K562 (cell line): ENCODE measurements around the gene ZNF335. TPM values are rescaled to one million over a fixed set of nuclear protein-coding genes. Genes with fewer than 3 reads are reported as not detected.

Experiments used
- FIP1L1 ChIP-seq: fragments of 200-400 bp; formaldehyde crosslinking; IDR thresholded peaks from 2 replicates; pipeline ENCODE4 v1.6.1; 2018; ENCODE audit warnings: mild to moderate bottlenecking, low read depth, low read length; ENCODE audit not compliant: poor library complexity, severe bottlenecking
- FOXA3 ChIP-seq, 2 experiments: fragments of 450-650 bp in 1 of 2; sonication (generic) in 1 of 2; formaldehyde crosslinking; IDR thresholded peaks in 1 of 2; conservative IDR thresholded peaks in 1 of 2; 2 replicates each; pipeline versions ENCODE4 v1.4.0 to v1.8.0; 2020 to 2022; ENCODE audit warnings: mild to moderate bottlenecking in 2 of 2, missing genetic modification reagents in 1 of 2
- FOXK1 ChIP-seq: sonication (generic); formaldehyde crosslinking; IDR thresholded peaks from 2 replicates; pipeline ENCODE4 v1.8.0; 2022; ENCODE audit warnings: missing genetic modification reagents, mild to moderate bottlenecking, borderline replicate concordance
- FOXM1 ChIP-seq, 2 experiments: fragments of 450-650 bp in 1 of 2; sonication (generic) in 1 of 2; formaldehyde crosslinking in 1 of 2; IDR thresholded peaks; 2 replicates each; pipeline versions ENCODE4 v1.6.1 to v1.9.0; 2017 to 2022; ENCODE audit warnings: low read depth in 2 of 2, mild to moderate bottlenecking in 2 of 2, missing genetic modification reagents in 1 of 2, moderate library complexity in 1 of 2
- FOXP1 ChIP-seq: sonication (generic); formaldehyde crosslinking; IDR thresholded peaks from 2 replicates; pipeline ENCODE4 v1.8.0; 2022; ENCODE audit warnings: mild to moderate bottlenecking, missing genetic modification reagents
- JUNB ChIP-seq: fragments of 450-650 bp; formaldehyde crosslinking; conservative IDR thresholded peaks from 2 replicates; pipeline ENCODE4 v1.4.0; 2020; ENCODE audit warnings: mild to moderate bottlenecking
- MTF1 ChIP-seq: fragments of 250-450 bp; sonication (Bioruptor Pico); IDR thresholded peaks from 2 replicates; pipeline ENCODE4 v1.9.0; 2021; ENCODE audit warnings: moderate library complexity, mild to moderate bottlenecking, inconsistent platforms, borderline replicate concordance
- NFXL1 ChIP-seq: fragments of 450-650 bp; formaldehyde crosslinking; IDR thresholded peaks from 2 replicates; pipeline ENCODE4 v1.4.0; 2021; ENCODE audit warnings: mild to moderate bottlenecking
- ZNF134 ChIP-seq: fragments of 250-450 bp; sonication (Bioruptor Pico); conservative IDR thresholded peaks from 2 replicates; pipeline ENCODE4 v1.4.0; 2020
- ZNF23 ChIP-seq: fragments of 250-450 bp; sonication (Bioruptor Pico); IDR thresholded peaks from 2 replicates; pipeline ENCODE4 v1.4.0; 2020; ENCODE audit warnings: mild to moderate bottlenecking
- ZNF695 ChIP-seq: fragments of 450-650 bp; formaldehyde crosslinking; IDR thresholded peaks from 2 replicates; pipeline ENCODE4 v1.4.0; 2020; ENCODE audit warnings: mild to moderate bottlenecking, moderate library complexity
- ZNF77 ChIP-seq: fragments of 250-450 bp; sonication (Bioruptor Pico); IDR thresholded peaks from 2 replicates; pipeline ENCODE4 v1.5.0; 2020
- polyA plus RNA-seq, 8 experiments: library from polyadenylated mRNA; depleted of rRNA in 4 of 8; stranded (reverse) in 5 of 8; unstranded in 3 of 8; fragments of >200 nt; fragmentation: Nextera tagmentation in 2 of 8; fragmentation: Illumina TruSeq in 1 of 8; extraction: Ambion mirVana in 2 of 8; extraction: Trizol in 1 of 8; gene quantifications; 2 replicates each; pipeline versions ENCODE4 v1.2.1 to v1.2.3, GENCODE V29; 2011 to 2014; ENCODE audit warnings: inconsistent platforms in 1 of 8, missing spikeins in 1 of 8
- total RNA-seq, 7 experiments: library from RNA; depleted of rRNA in 6 of 7; stranded (reverse); fragments of >200 nt in 6 of 7; fragmentation: Illumina TruSeq in 2 of 7; extraction: Trizol in 2 of 7; gene quantifications; 2 replicates each; pipeline versions ENCODE4 v1.2.1 to v1.2.3, GENCODE V29; 2011 to 2021; ENCODE audit warnings: low replicate concordance in 1 of 7
- TF ChIP-seq, protein P1 (sequence below): fragments of 250-450 bp; sonication (Bioruptor Pico); IDR thresholded peaks from 2 replicates; pipeline ENCODE4 v1.9.0; 2021; ENCODE audit warnings: mild to moderate bottlenecking, inconsistent platforms
- TF ChIP-seq, protein P2 (sequence below): fragments of 200-800 bp; sonication (Bioruptor generic); IDR thresholded peaks from 2 replicates; pipeline ENCODE4 v1.6.1; 2017; ENCODE audit warnings: missing genetic modification characterization, missing compliant biosample characterization
- TF ChIP-seq, protein P3 (sequence below): fragments of 450-650 bp; formaldehyde crosslinking; conservative IDR thresholded peaks from 2 replicates; pipeline ENCODE4 v1.4.0; 2022; ENCODE audit warnings: mild to moderate bottlenecking, missing genetic modification characterization
- TF ChIP-seq, protein P4 (sequence below): sonication (generic); formaldehyde crosslinking; IDR thresholded peaks from 2 replicates; pipeline ENCODE4 v1.8.1; 2023; ENCODE audit warnings: mild to moderate bottlenecking, missing genetic modification reagents
- TF ChIP-seq, protein P5 (sequence below): IDR thresholded peaks from 2 replicates; pipeline ENCODE4 v1.6.1; 2014; ENCODE audit warnings: antibody characterized with exemption

Gene ZNF335
- total and polyA plus RNA-seq, 9 of the 15 experiments (the other 6 are each of a cell fraction or from before 2014, with no cell fraction given) = 0.39 to 16.0 (median 7.6) TPM

DNA sequence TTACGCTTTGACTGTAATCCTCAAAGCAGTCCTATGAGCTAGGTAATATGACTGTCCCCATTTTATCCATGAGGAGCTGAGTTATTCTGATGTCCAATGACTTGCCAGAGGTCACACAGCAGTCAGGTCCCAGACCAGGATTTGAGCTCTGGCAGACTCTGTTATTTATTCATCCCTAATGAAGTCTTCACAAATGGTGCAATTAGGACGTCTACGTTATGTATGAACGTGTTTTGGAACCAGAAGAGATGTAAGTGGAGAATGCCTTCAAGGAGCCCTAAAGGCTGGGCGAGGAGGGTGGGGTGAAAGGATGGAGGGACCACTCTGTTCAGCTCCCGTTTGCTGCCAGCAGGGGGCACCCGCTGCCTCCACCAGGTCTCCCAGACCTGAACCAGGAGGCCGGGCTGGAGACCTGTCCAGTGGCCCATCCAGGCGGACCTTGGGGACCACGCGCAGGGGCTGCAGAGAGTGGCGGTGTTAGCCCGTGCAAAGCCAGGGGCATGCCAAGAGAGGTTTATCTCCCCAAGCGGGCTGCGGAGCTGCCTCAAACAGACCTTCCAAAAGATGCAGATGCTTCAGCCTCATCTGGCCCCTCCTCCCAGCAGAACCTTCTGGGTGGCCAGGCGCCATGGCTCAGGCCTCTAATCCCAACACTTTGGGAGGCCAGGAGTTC, 15.2 kb upstream of the ZNF335 start (continued):
- TF ChIP-seq, protein P1, sequence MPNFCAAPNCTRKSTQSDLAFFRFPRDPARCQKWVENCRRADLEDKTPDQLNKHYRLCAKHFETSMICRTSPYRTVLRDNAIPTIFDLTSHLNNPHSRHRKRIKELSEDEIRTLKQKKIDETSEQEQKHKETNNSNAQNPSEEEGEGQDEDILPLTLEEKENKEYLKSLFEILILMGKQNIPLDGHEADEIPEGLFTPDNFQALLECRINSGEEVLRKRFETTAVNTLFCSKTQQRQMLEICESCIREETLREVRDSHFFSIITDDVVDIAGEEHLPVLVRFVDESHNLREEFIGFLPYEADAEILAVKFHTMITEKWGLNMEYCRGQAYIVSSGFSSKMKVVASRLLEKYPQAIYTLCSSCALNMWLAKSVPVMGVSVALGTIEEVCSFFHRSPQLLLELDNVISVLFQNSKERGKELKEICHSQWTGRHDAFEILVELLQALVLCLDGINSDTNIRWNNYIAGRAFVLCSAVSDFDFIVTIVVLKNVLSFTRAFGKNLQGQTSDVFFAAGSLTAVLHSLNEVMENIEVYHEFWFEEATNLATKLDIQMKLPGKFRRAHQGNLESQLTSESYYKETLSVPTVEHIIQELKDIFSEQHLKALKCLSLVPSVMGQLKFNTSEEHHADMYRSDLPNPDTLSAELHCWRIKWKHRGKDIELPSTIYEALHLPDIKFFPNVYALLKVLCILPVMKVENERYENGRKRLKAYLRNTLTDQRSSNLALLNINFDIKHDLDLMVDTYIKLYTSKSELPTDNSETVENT (CRISPR knock-in tag) = no peak
- TF ChIP-seq, protein P2, sequence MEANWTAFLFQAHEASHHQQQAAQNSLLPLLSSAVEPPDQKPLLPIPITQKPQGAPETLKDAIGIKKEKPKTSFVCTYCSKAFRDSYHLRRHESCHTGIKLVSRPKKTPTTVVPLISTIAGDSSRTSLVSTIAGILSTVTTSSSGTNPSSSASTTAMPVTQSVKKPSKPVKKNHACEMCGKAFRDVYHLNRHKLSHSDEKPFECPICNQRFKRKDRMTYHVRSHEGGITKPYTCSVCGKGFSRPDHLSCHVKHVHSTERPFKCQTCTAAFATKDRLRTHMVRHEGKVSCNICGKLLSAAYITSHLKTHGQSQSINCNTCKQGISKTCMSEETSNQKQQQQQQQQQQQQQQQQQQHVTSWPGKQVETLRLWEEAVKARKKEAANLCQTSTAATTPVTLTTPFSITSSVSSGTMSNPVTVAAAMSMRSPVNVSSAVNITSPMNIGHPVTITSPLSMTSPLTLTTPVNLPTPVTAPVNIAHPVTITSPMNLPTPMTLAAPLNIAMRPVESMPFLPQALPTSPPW (CRISPR knock-in tag) = peak; percentile 55
- TF ChIP-seq FIP1L1 = no peak
- TF ChIP-seq FOXK1 (CRISPR knock-in tag) = no peak
- TF ChIP-seq NFXL1 (CRISPR knock-in tag) = no peak
- TF ChIP-seq FOXM1 (IDR thresholded peaks at IDR 0.05; ENCODE audit: low read depth) = no peak
- no peak for TF ChIP-seq FOXM1 (CRISPR knock-in tag; IDR thresholded peaks at IDR 0.05; ENCODE audit: low read depth)
- TF ChIP-seq FOXP1 (CRISPR knock-in tag) = no peak
- TF ChIP-seq ZNF695 (CRISPR knock-in tag) = no peak
- no peak for TF ChIP-seq ZNF23 (CRISPR knock-in tag)
- no peak for TF ChIP-seq FOXA3 (CRISPR knock-in tag; conservative IDR thresholded peaks at IDR 0.05 in 1 of 2, IDR thresholded peaks at IDR 0.05 in 1 of 2)
- TF ChIP-seq, protein P3, sequence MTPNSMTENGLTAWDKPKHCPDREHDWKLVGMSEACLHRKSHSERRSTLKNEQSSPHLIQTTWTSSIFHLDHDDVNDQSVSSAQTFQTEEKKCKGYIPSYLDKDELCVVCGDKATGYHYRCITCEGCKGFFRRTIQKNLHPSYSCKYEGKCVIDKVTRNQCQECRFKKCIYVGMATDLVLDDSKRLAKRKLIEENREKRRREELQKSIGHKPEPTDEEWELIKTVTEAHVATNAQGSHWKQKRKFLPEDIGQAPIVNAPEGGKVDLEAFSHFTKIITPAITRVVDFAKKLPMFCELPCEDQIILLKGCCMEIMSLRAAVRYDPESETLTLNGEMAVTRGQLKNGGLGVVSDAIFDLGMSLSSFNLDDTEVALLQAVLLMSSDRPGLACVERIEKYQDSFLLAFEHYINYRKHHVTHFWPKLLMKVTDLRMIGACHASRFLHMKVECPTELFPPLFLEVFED (CRISPR knock-in tag) = no peak
- TF ChIP-seq, protein P4, sequence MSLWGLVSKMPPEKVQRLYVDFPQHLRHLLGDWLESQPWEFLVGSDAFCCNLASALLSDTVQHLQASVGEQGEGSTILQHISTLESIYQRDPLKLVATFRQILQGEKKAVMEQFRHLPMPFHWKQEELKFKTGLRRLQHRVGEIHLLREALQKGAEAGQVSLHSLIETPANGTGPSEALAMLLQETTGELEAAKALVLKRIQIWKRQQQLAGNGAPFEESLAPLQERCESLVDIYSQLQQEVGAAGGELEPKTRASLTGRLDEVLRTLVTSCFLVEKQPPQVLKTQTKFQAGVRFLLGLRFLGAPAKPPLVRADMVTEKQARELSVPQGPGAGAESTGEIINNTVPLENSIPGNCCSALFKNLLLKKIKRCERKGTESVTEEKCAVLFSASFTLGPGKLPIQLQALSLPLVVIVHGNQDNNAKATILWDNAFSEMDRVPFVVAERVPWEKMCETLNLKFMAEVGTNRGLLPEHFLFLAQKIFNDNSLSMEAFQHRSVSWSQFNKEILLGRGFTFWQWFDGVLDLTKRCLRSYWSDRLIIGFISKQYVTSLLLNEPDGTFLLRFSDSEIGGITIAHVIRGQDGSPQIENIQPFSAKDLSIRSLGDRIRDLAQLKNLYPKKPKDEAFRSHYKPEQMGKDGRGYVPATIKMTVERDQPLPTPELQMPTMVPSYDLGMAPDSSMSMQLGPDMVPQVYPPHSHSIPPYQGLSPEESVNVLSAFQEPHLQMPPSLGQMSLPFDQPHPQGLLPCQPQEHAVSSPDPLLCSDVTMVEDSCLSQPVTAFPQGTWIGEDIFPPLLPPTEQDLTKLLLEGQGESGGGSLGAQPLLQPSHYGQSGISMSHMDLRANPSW (CRISPR knock-in tag) = 0 out of 2 replicates have a peak, but pooled peaks have one; percentile 51
- TF ChIP-seq, protein P5, sequence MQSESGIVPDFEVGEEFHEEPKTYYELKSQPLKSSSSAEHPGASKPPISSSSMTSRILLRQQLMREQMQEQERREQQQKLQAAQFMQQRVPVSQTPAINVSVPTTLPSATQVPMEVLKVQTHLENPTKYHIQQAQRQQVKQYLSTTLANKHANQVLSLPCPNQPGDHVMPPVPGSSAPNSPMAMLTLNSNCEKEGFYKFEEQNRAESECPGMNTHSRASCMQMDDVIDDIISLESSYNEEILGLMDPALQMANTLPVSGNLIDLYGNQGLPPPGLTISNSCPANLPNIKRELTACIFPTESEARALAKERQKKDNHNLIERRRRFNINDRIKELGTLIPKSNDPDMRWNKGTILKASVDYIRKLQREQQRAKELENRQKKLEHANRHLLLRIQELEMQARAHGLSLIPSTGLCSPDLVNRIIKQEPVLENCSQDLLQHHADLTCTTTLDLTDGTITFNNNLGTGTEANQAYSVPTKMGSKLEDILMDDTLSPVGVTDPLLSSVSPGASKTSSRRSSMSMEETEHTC = no peak
- no peak for TF ChIP-seq ZNF134 (CRISPR knock-in tag)
- TF ChIP-seq JUNB (CRISPR knock-in tag) = no peak
- TF ChIP-seq MTF1 = no peak
- no peak for TF ChIP-seq ZNF77 (CRISPR knock-in tag)
